Peyer's patch (tissue), 4 donors: Measurements from ENCODE around the gene HUS1B. TPM values are rescaled to one million over a fixed set of nuclear protein-coding genes. Genes with fewer than 3 reads are reported as not detected.
A peak's percentile ranks its signal among the peaks of the same experiment; 100 is the strongest.

Source experiments
- DNase-seq, 3 donors: peaks; one replicate each; pipeline ENCODE4 v3.0.0-alpha.2; 2017 to 2019
- H3K27ac ChIP-seq, 4 donors: fragments of 200-600 bp; sonication (generic); one replicate each; pipeline ENCODE4 v1.5.1; 2016 to 2019
- H3K27me3 ChIP-seq, 2 donors: fragments of 200-600 bp; sonication (generic); one replicate each; pipeline ENCODE4 v1.5.1; 2019
- H3K36me3 ChIP-seq, 3 donors: fragments of 200-600 bp; sonication (generic); one replicate each; pipeline ENCODE4 v1.5.1; 2016 to 2019
- H3K4me1 ChIP-seq, 4 donors: fragments of 200-600 bp; sonication (generic); one replicate each; pipeline ENCODE4 v1.5.1; 2016 to 2019
- H3K4me3 ChIP-seq, 4 donors: fragments of 200-600 bp; sonication (generic); 1 replicate in 3 of 4; 2 replicates in 1 of 4; pipeline ENCODE4 v1.5.1; 2016 to 2019; ENCODE audit warnings: mild to moderate bottlenecking in 1 of 4
- H3K9me3 ChIP-seq, 4 donors: fragments of 200-600 bp; sonication (generic); one replicate each; pipeline ENCODE4 v1.5.1; 2016 to 2019; ENCODE audit warnings: mild to moderate bottlenecking in 1 of 4
- CTCF ChIP-seq, 6 experiments: fragments of 450-650 bp in 4 of 6; fragments of 200-600 bp in 2 of 6; sonication (generic) in 1 of 6; IDR thresholded peaks; one replicate each; pipeline ENCODE4 v1.5.1; 2017 to 2019; ENCODE audit warnings: antibody characterized with exemption in 6 of 6, mild to moderate bottlenecking in 3 of 6, moderate library complexity in 1 of 6
- POLR2A ChIP-seq, 2 donors: fragments of 450-650 bp; IDR thresholded peaks; one replicate each; pipeline ENCODE4 v1.5.1; 2017; ENCODE audit warnings: antibody characterized with exemption in 2 of 2, mild to moderate bottlenecking in 2 of 2, moderate library complexity in 2 of 2
- total RNA-seq, 4 donors: library from RNA; depleted of rRNA; stranded (reverse); fragments of >200 nt; gene quantifications; one replicate each; pipeline ENCODE4 v1.1.0, GENCODE V29; 2016

HUS1B gene
- total RNA-seq, 4 donors from 2014 or later = 3.1 to 10.7 (median 4.8) TPM

DNA sequence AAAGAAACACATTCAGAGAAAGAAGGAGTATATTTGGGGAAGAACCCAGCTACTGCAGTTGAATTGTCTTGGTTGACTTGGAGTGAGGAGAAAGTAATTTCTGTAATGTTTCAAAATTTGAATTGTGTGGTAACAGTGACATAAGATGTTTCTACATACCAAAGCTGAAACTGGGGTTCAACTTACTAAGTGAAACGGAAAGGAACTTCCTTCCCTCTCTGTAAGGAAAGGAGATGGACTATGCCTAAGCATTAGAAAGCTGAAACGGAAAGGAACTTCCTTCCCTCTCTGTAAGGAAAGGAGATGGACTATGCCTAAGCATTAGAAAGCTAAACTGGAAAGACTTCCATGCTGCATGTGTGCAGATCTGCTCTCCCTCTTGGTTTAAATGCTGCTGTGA is 46.0 kb downstream of the HUS1B start:
- peaks cover 0 to 13% (median 0%) of the 10 kb centered on the region in 3 donors for H3K36me3 ChIP-seq
- TF ChIP-seq CTCF (IDR thresholded peaks at IDR 0.05) = no peak
- TF ChIP-seq POLR2A (IDR thresholded peaks at IDR 0.05) = no peak
- H3K4me1 ChIP-seq = no peaks in the 10 kb centered on the region
- no peak for DNase-seq
- peak overlapping the region in 1 of 4 donors; percentile 15 for H3K27ac ChIP-seq
- H3K27me3 ChIP-seq = no peaks in the 10 kb centered on the region
- H3K4me3 ChIP-seq = no peak overlapping the region
- no peaks in the 10 kb centered on the region for H3K9me3 ChIP-seq

DNA sequence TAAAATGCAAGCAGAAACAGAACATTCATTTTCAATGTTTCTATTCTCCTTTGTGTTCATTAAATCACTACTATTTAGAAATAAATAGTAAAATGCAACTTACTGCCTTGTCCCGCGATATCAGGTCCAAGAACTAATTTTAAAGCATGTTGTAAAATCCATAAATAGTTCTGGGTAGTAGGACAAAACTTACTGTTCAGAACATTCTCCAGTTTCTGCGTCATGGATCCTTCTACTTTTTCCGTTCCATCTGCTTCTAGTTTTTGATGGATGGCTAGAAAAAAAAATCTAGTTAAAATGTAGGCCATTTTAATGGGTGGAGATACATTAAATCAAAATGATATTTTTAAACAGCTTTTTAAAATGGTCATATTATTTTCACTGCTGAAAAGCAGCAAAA is 47.0 kb downstream of the HUS1B start:
- H3K27me3 ChIP-seq = no peaks in the 10 kb centered on the region
- DNase-seq = no peak
- H3K4me1 ChIP-seq = no peaks in the 10 kb centered on the region
- no peak overlapping the region for H3K4me3 ChIP-seq
- H3K36me3 ChIP-seq = peaks cover 0 to 13% (median 0%) of the 10 kb centered on the region in 3 donors
- TF ChIP-seq POLR2A (IDR thresholded peaks at IDR 0.05) (no peak), CTCF (IDR thresholded peaks at IDR 0.05) (no peak)
- no peak overlapping the region for H3K27ac ChIP-seq
- H3K9me3 ChIP-seq = no peaks in the 10 kb centered on the region

DNA sequence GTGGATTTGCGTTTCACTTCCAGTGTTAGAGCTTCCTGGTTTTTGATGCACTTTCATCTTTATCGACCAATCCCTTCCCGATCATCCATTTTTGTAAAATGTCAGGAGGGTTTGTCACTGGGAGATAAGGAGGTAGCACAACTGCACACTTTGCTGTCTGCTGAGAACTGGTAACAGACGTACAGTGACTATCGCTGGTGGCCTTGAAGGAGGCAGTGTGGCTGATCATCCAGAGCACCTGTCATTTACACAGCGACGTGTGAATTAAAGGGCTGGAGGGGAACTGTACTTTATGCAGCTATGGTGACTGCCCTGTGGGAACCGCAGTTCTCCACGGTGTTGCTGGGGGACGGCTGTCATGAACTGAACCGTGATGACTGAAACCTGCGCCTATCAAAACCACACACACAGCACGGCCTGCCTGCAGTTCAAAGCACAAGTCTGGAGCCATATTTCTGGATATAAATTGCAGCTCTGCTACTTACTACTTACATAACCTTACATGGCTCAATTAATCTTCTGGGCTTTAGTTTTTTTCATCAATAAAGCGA is 50.0 kb downstream of the HUS1B start:
- TF ChIP-seq CTCF (IDR thresholded peaks at IDR 0.05) = no peak
- TF ChIP-seq POLR2A (IDR thresholded peaks at IDR 0.05) = no peak
- no peak overlapping the region for H3K4me3 ChIP-seq

More for the DNA sequence above, 50.0 kb downstream of the HUS1B start:
- Histone ChIP-seq H3K4me1 (no peaks in the 10 kb centered on the region), H3K36me3 (peaks cover 0 to 13% (median 0%) of the 10 kb centered on the region in 3 donors), H3K27ac (no peak overlapping the region), H3K9me3 (no peaks in the 10 kb centered on the region), H3K27me3 (no peaks in the 10 kb centered on the region)
- DNase-seq = no peak

Other genes with a start within 250 kb of the HUS1B start
- 10 to 100 TPM; 10.3 to 23.9 (median 19.1) TPM for gene EXOC2, start 36.0 kb upstream of the HUS1B start, total RNA-seq